ENCODE data around the gene AR. TPM values are rescaled to one million over a fixed set of nuclear protein-coding genes. Genes with fewer than 3 reads are reported as not detected.
A peak's percentile ranks its signal among the peaks of the same experiment; 100 is the strongest.

The AR gene
- total RNA-seq = under 0.01 TPM in 2 replicates

GRCh38 chrX:67543818-67544217 is at the start of gene AR:
Gene AR (plus strand): TSS chrX:67544021. CDS start chrX:67545147, 1,126 bp downstream.
- Histone ChIP-seq H3K4me3 (ENCODE audit: low read depth, low read length) (peak within 1 kb of the TSS; percentile 26), H3K27me3 (ENCODE audit: control insufficient read depth, insufficient read depth, low read length) (peaks cover 17% of the 10 kb centered on the region), H3K36me3 (ENCODE audit: control insufficient read depth, insufficient read depth, low read length) (no peaks in the 10 kb centered on the region)
- no peak for FAIRE-seq
- TF ChIP-seq, protein P1, sequence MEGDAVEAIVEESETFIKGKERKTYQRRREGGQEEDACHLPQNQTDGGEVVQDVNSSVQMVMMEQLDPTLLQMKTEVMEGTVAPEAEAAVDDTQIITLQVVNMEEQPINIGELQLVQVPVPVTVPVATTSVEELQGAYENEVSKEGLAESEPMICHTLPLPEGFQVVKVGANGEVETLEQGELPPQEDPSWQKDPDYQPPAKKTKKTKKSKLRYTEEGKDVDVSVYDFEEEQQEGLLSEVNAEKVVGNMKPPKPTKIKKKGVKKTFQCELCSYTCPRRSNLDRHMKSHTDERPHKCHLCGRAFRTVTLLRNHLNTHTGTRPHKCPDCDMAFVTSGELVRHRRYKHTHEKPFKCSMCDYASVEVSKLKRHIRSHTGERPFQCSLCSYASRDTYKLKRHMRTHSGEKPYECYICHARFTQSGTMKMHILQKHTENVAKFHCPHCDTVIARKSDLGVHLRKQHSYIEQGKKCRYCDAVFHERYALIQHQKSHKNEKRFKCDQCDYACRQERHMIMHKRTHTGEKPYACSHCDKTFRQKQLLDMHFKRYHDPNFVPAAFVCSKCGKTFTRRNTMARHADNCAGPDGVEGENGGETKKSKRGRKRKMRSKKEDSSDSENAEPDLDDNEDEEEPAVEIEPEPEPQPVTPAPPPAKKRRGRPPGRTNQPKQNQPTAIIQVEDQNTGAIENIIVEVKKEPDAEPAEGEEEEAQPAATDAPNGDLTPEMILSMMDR (IDR thresholded peaks at IDR 0.05; ENCODE audit: insufficient read depth, low read length, severe bottlenecking) = no peak
- peak; percentile 8 for DNase-seq (ENCODE audit: low read depth)

- TF ChIP-seq, protein P1 (IDR thresholded peaks at IDR 0.05; ENCODE audit: insufficient read depth, low read length, severe bottlenecking) = no peak
- no peak for FAIRE-seq
- Histone ChIP-seq H3K27me3 (ENCODE audit: control insufficient read depth, insufficient read depth, low read length) (no peaks in the 10 kb centered on the region), H3K36me3 (ENCODE audit: control insufficient read depth, insufficient read depth, low read length) (no peaks in the 10 kb centered on the region), H3K4me3 (ENCODE audit: low read depth, low read length) (no peak overlapping the region)
- DNase-seq (ENCODE audit: low read depth) = no peak
These were observed 43.2 kb upstream of the AR start for GRCh38 chrX:67500617-67501016.

- TF ChIP-seq, protein P1 (IDR thresholded peaks at IDR 0.05; ENCODE audit: insufficient read depth, low read length, severe bottlenecking) = no peak
- no peak for FAIRE-seq
- no peak overlapping the region for H3K4me3 ChIP-seq (ENCODE audit: low read depth, low read length)
- H3K27me3 ChIP-seq (ENCODE audit: control insufficient read depth, insufficient read depth, low read length) = no peaks in the 10 kb centered on the region
- no peaks in the 10 kb centered on the region for H3K36me3 ChIP-seq (ENCODE audit: control insufficient read depth, insufficient read depth, low read length)
- DNase-seq (ENCODE audit: low read depth) = no peak
These were observed 40.8 kb upstream of the AR start for GRCh38 chrX:67503004-67503403.

GRCh38 chrX:67503453-67503852 is 40.4 kb upstream of the AR start:
- Histone ChIP-seq H3K36me3 (ENCODE audit: control insufficient read depth, insufficient read depth, low read length) (no peaks in the 10 kb centered on the region), H3K4me3 (ENCODE audit: low read depth, low read length) (no peak overlapping the region), H3K27me3 (ENCODE audit: control insufficient read depth, insufficient read depth, low read length) (no peaks in the 10 kb centered on the region)
- no peak for FAIRE-seq
- TF ChIP-seq, protein P1 (IDR thresholded peaks at IDR 0.05; ENCODE audit: insufficient read depth, low read length, severe bottlenecking) = no peak
- no peak for DNase-seq (ENCODE audit: low read depth)

GRCh38 chrX:67520671-67521070 is 23.1 kb upstream of the AR start:
- no peak overlapping the region for H3K4me3 ChIP-seq (ENCODE audit: low read depth, low read length)
- DNase-seq (ENCODE audit: low read depth) (no peak), FAIRE-seq (no peak)
- no peaks in the 10 kb centered on the region for H3K36me3 ChIP-seq (ENCODE audit: control insufficient read depth, insufficient read depth, low read length)
- TF ChIP-seq, protein P1 (IDR thresholded peaks at IDR 0.05; ENCODE audit: insufficient read depth, low read length, severe bottlenecking) = no peak
- no peaks in the 10 kb centered on the region for H3K27me3 ChIP-seq (ENCODE audit: control insufficient read depth, insufficient read depth, low read length)

- no peaks in the 10 kb centered on the region for H3K27me3 ChIP-seq (ENCODE audit: control insufficient read depth, insufficient read depth, low read length)
- TF ChIP-seq, protein P1 (IDR thresholded peaks at IDR 0.05; ENCODE audit: insufficient read depth, low read length, severe bottlenecking) = no peak
- FAIRE-seq (no peak), DNase-seq (ENCODE audit: low read depth) (no peak)
- no peaks in the 10 kb centered on the region for H3K36me3 ChIP-seq (ENCODE audit: control insufficient read depth, insufficient read depth, low read length)
- no peak overlapping the region for H3K4me3 ChIP-seq (ENCODE audit: low read depth, low read length)
These were observed 20.7 kb upstream of the AR start for GRCh38 chrX:67523002-67523681.
